GM23338 (cell line): ENCODE data around the gene LTBP3. TPM values are rescaled to one million over a fixed set of nuclear protein-coding genes. Genes with fewer than 3 reads are reported as not detected.
"Not testable (repeated sequence)": the region's sequence is repeated elsewhere in the genome, so short reads cannot be mapped to it uniquely, and the experiment has no call there.

Source experiments
- ATAC-seq: fragments of 200-7000 bp; cut with Tn5 transposase; 3 replicates; pipeline ENCODE4 v1.9.1; 2020
- DNase-seq: peaks from one replicate; pipeline ENCODE4 v3.0.0-alpha.2; 2015; ENCODE audit warnings: low spot score
- H2AFZ ChIP-seq: fragments of 200-600 bp; sonication (generic); 2 replicates; pipeline ENCODE4 v1.8.0; 2016; ENCODE audit warnings: antibody characterized with exemption, mild to moderate bottlenecking, moderate library complexity
- H3F3A ChIP-seq: fragments of 200-600 bp; sonication (generic); replicated peaks from 2 replicates; pipeline ENCODE4 v1.8.0; 2017; ENCODE audit warnings: antibody characterized with exemption, mixed run types, low read depth
- H3K27ac ChIP-seq: fragments of 200-600 bp; sonication (generic); 2 replicates; pipeline ENCODE4 v1.6.1; 2016; ENCODE audit warnings: low read depth
- H3K27me3 ChIP-seq: fragments of 200-600 bp; sonication (generic); 2 replicates; pipeline ENCODE4 v1.8.0; 2016; ENCODE audit warnings: mild to moderate bottlenecking, mixed run types, moderate library complexity; ENCODE audit not compliant: insufficient read depth
- H3K36me3 ChIP-seq: fragments of 200-600 bp; sonication (generic); 2 replicates; pipeline ENCODE4 v1.8.0; 2016; ENCODE audit warnings: mild to moderate bottlenecking; ENCODE audit not compliant: insufficient read depth
- H3K4me1 ChIP-seq: fragments of 200-600 bp; sonication (generic); 2 replicates; pipeline ENCODE4 v1.8.0; 2016; ENCODE audit warnings: mild to moderate bottlenecking, moderate library complexity; ENCODE audit not compliant: insufficient read depth
- H3K4me2 ChIP-seq: fragments of 200-600 bp; sonication (generic); 2 replicates; pipeline ENCODE4 v1.7.1; 2017; ENCODE audit warnings: mixed run types
- H3K4me3 ChIP-seq: fragments of 200-600 bp; sonication (generic); 2 replicates; pipeline ENCODE4 v1.6.1; 2016; ENCODE audit warnings: mixed run types
- H3K79me2 ChIP-seq: fragments of 200-600 bp; sonication (generic); replicated peaks from 2 replicates; pipeline ENCODE4 v1.8.0; 2017; ENCODE audit warnings: mild to moderate bottlenecking; ENCODE audit not compliant: insufficient read depth
- H3K9me2 ChIP-seq: fragments of 200-600 bp; sonication (generic); 2 replicates; pipeline ENCODE4 v1.8.0; 2017; ENCODE audit not compliant: insufficient read depth
- H4K20me1 ChIP-seq: fragments of 200-600 bp; sonication (generic); replicated peaks from 2 replicates; pipeline ENCODE4 v1.8.0; 2017; ENCODE audit warnings: mild to moderate bottlenecking; ENCODE audit not compliant: insufficient read depth
- H3K27ac Mint-ChIP-seq: 2 replicates; pipeline ENCODE4 v1.8.0; 2020; ENCODE audit warnings: inconsistent platforms, mild to moderate bottlenecking, moderate library complexity, mixed read lengths
- H3K27me3 Mint-ChIP-seq: 3 replicates; pipeline ENCODE4 v1.8.0; 2022; ENCODE audit warnings: low read depth, mild to moderate bottlenecking, moderate library complexity, mixed read lengths, inconsistent platforms; ENCODE audit not compliant: insufficient read depth, poor library complexity
- H3K36me3 Mint-ChIP-seq: 3 replicates; pipeline ENCODE4 v1.8.0; 2021; ENCODE audit warnings: low read depth, mild to moderate bottlenecking, inconsistent platforms, moderate library complexity, mixed read lengths
- H3K4me1 Mint-ChIP-seq: 3 replicates; pipeline ENCODE4 v1.8.0; 2020; ENCODE audit warnings: mild to moderate bottlenecking, inconsistent platforms, mixed read lengths
- H3K4me3 Mint-ChIP-seq: 3 replicates; pipeline ENCODE4 v1.8.0; 2021; ENCODE audit warnings: moderate library complexity, mild to moderate bottlenecking, inconsistent platforms, mixed read lengths
- H3K9me3 Mint-ChIP-seq: 3 replicates; pipeline ENCODE4 v1.8.0; 2020; ENCODE audit warnings: moderate library complexity, mild to moderate bottlenecking, inconsistent platforms, mixed read lengths
- CREB1 ChIP-seq: fragments of 250-450 bp; sonication (Bioruptor Pico); IDR thresholded peaks from 2 replicates; pipeline ENCODE4 v1.5.0; 2020; ENCODE audit warnings: low read depth, mild to moderate bottlenecking, moderate library complexity
- ETS1 ChIP-seq: IDR thresholded peaks from 2 replicates; pipeline ENCODE4 v1.6.1; 2016; ENCODE audit warnings: antibody characterized with exemption
- EZH2phosphoT487 ChIP-seq: fragments of 200-600 bp; sonication (generic); IDR thresholded peaks from one replicate; pipeline ENCODE4 v1.8.1; 2018; ENCODE audit warnings: antibody characterized with exemption; ENCODE audit not compliant: unreplicated experiment
- NANOG ChIP-seq: IDR thresholded peaks from 2 replicates; pipeline ENCODE4 v1.6.1; 2016; ENCODE audit warnings: antibody characterized with exemption, borderline replicate concordance
- POLR2AphosphoS5 ChIP-seq: IDR thresholded peaks from 2 replicates; pipeline ENCODE4 v1.6.1; 2016; ENCODE audit warnings: antibody characterized with exemption, low read depth
- STAT1 ChIP-seq: IDR thresholded peaks from one replicate; pipeline ENCODE4 v1.6.1; 2016; ENCODE audit warnings: antibody characterized with exemption; ENCODE audit not compliant: unreplicated experiment
- ZNF114 ChIP-seq: fragments of 250-450 bp; sonication (Bioruptor Pico); IDR thresholded peaks from 2 replicates; pipeline ENCODE4 v1.5.0; 2020; ENCODE audit warnings: mild to moderate bottlenecking, moderate library complexity
- ZNF462 ChIP-seq: fragments of 250-450 bp; sonication (Bioruptor Pico); IDR thresholded peaks from 2 replicates; pipeline ENCODE4 v1.5.0; 2020; ENCODE audit warnings: mild to moderate bottlenecking, moderate library complexity
- polyA plus RNA-seq: library from polyadenylated mRNA; unstranded; fragments of >200 nt; fragmentation: Nextera tagmentation; extraction: Ambion mirVana; gene quantifications from 2 replicates; pipeline ENCODE4 v1.2.1, GENCODE V29; 2016
- total RNA-seq: library from RNA; depleted of rRNA; stranded (reverse); fragments of >200 nt; shearing (Covaris generic); gene quantifications from 2 replicates; pipeline ENCODE4 v1.2.3, GENCODE V29; 2014

LTBP3 gene
- total and polyA plus RNA-seq, 2 experiments from 2014 or later, result 9.5 to 29.2 TPM

- Histone ChIP-seq H3K4me1 (no peaks in the 10 kb centered on the region), H3K79me2 (no peaks in the 10 kb centered on the region), H3K4me3 (no peak overlapping the region), H4K20me1 (no peaks in the 10 kb centered on the region), H2AFZ (peak overlapping the region; percentile 52), H3K27me3 (no peaks in the 10 kb centered on the region), H3K9me2 (no peaks in the 10 kb centered on the region), H3K4me2 (no peak overlapping the region), H3F3A (peaks cover 7% of the 10 kb centered on the region; the same call in 1 of the 2 replicates), H3K27ac (no peak overlapping the region), H3K36me3 (no peaks in the 10 kb centered on the region)
- Mint-ChIP-seq H3K4me1 (no peaks in the 10 kb centered on the region; the same call in 2 of the 3 replicates), H3K4me3 (no peak overlapping the region), H3K36me3 (no peaks in the 10 kb centered on the region), H3K27me3 (peaks cover 12% of the 10 kb centered on the region), H3K9me3 (peaks cover 6% of the 10 kb centered on the region; the same call in 1 of the 3 replicates), H3K27ac (no peak overlapping the region)
- DNase-seq (no peak), ATAC-seq (no peak)
- TF ChIP-seq STAT1 (no peak), ETS1 (no peak), CREB1 (no peak), ZNF114 (CRISPR knock-in tag) (no peak), POLR2AphosphoS5 (no peak), NANOG (no peak)
Observed at GRCh38 chr11:65516135-65516968, 41.8 kb downstream of the LTBP3 start.

DNA sequence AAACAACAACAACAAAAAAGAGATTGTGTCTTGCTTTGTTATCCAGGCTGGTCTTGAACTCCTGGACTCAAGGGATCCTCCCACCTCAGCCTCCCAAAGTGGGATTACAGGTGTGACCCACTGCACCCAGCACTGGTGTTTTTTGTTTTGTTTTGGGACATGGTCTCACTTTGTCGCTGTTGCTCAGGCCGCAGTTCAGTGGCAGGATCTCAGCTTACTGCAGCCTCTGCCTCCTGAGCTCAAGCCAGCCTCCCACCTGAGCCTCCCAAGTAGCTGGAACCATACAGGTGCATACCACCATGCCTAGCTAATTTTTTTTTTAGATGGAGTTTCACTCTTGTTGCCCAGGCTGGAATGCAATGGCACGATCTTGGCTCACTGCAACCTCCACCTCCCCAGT is 45.8 kb downstream of the LTBP3 start:
- not testable (repeated sequence) for ATAC-seq, H3K79me2 ChIP-seq, H3K27me3 ChIP-seq, H3K9me2 ChIP-seq, H4K20me1 ChIP-seq, H3K4me1 ChIP-seq, H3K4me2 ChIP-seq, H2AFZ ChIP-seq, H3F3A ChIP-seq, H3K36me3 ChIP-seq, H3K27ac Mint-ChIP-seq, DNase-seq, H3K4me3 Mint-ChIP-seq, H3K4me1 Mint-ChIP-seq, H3K4me3 ChIP-seq, H3K27ac ChIP-seq, H3K36me3 Mint-ChIP-seq
- H3K9me3 Mint-ChIP-seq, result peaks cover 13% of the 10 kb centered on the region; the same call in 1 of the 3 replicates
- H3K27me3 Mint-ChIP-seq, result peaks cover 36% of the 10 kb centered on the region

DNA sequence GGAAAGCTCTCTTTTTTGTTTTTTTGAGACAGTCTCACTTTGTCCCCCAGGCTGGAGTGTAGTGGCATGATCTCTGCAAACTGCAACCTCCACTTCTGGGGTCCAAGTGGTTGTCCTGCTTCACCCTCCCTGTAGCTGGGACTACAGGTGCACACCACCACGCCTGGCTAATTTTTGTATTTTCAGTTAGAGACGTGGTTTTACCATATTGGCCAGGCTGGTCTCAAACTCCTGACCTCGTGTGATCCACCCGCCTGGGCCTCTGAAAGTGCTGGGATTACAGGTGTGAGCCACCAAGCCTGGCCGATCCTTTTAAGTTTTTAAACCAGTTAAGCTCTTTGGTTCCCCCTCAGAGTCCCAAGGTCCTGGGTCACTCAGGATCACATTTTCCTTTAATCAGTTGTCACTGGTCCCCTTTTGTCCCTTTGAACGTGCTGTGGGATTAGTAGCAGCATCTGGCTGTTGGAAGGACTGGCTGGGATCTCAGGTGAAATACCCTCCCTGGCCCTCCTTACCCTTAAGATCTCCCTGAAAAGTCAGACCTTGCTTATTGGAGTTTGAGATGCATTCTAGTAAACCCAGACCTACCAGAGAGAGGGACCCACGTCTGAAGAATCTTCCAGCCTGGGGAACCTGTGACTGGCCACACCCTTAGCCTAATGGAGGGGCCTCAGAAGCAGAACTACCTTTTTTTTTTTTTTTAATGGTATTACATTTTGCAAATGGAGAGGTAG is 51.2 kb downstream of the LTBP3 start:
- no peaks in the 10 kb centered on the region for H3K9me2 ChIP-seq
- no peaks in the 10 kb centered on the region for H3K27me3 ChIP-seq
- H2AFZ ChIP-seq, result no peak overlapping the region
- no peak overlapping the region for H3K4me3 ChIP-seq
- Mint-ChIP-seq H3K27ac (peak overlapping the region; percentile 90), H3K9me3 (peaks cover 9% of the 10 kb centered on the region; the same call in 2 of the 3 replicates), H3K4me3 (no peak overlapping the region; the same call in 2 of the 3 replicates), H3K4me1 (peaks cover 40% of the 10 kb centered on the region), H3K27me3 (peaks cover 59% of the 10 kb centered on the region), H3K36me3 (no peaks in the 10 kb centered on the region; the same call in 2 of the 3 replicates)
- no peak overlapping the region for H3K4me2 ChIP-seq
- ATAC-seq (peak; percentile 52), DNase-seq (peak; percentile 81)
- peaks cover 45% of the 10 kb centered on the region for H3K79me2 ChIP-seq
- H3K27ac ChIP-seq, result peak overlapping the region; percentile 34
- peaks cover 43% of the 10 kb centered on the region for H3K36me3 ChIP-seq
- peaks cover 25% of the 10 kb centered on the region for H3K4me1 ChIP-seq
- H3F3A ChIP-seq, result peaks cover 53% of the 10 kb centered on the region
- peaks cover 35% of the 10 kb centered on the region for H4K20me1 ChIP-seq
- TF ChIP-seq EZH2phosphoT487 (no peak), ZNF462 (CRISPR knock-in tag) (no peak; the same call in 1 of the 2 replicates)
